SK-N-MC (cell line): ENCODE data around the gene VPS41.

ENCODE experiments used
- DNase-seq: peaks from one replicate; pipeline ENCODE4 v3.0.0-alpha.2; 2011; ENCODE audit warnings: low read depth, low spot score
- H3K27ac ChIP-seq: fragments of 200-600 bp; sonication (generic); 2 replicates; pipeline ENCODE4 v1.5.1; 2016; ENCODE audit warnings: mixed run types
- H3K36me3 ChIP-seq: fragments of 200-600 bp; sonication (generic); 2 replicates; pipeline ENCODE4 v1.6.1; 2017; ENCODE audit warnings: antibody characterized with exemption, low read length, mixed read lengths; ENCODE audit not compliant: insufficient read depth
- H3K4me3 ChIP-seq: fragments of 200-600 bp; sonication (generic); 2 replicates; pipeline ENCODE4 v1.5.1; 2016
- H3K9ac ChIP-seq: fragments of 200-600 bp; sonication (generic); 2 replicates; pipeline ENCODE4 v1.8.0; 2017; ENCODE audit warnings: mixed run types, mixed read lengths; ENCODE audit not compliant: insufficient read length
- H3K9me3 ChIP-seq: fragments of 200-600 bp; sonication (generic); 2 replicates; pipeline ENCODE4 v1.6.1; 2017; ENCODE audit warnings: low read depth, mild to moderate bottlenecking, antibody characterized with exemption, low read length, moderate library complexity, mixed read lengths
- EZH2 ChIP-seq: fragments of 200-600 bp; sonication (generic); IDR thresholded peaks from one replicate; pipeline ENCODE4 v1.6.1; 2017; ENCODE audit warnings: antibody characterized with exemption
- FOXP2 ChIP-seq: optimal IDR thresholded peaks from 2 replicates; pipeline ENCODE3; 2011; ENCODE audit warnings: mild to moderate bottlenecking, moderate library complexity; ENCODE audit not compliant: insufficient read depth; ENCODE audit errors: extremely low read length, control extremely low read depth
- POLR2AphosphoS5 ChIP-seq: IDR thresholded peaks from 2 replicates; pipeline ENCODE4 v1.6.1; 2012; ENCODE audit warnings: mild to moderate bottlenecking, low read depth, low read length, borderline replicate concordance

VPS41 gene

DNA sequence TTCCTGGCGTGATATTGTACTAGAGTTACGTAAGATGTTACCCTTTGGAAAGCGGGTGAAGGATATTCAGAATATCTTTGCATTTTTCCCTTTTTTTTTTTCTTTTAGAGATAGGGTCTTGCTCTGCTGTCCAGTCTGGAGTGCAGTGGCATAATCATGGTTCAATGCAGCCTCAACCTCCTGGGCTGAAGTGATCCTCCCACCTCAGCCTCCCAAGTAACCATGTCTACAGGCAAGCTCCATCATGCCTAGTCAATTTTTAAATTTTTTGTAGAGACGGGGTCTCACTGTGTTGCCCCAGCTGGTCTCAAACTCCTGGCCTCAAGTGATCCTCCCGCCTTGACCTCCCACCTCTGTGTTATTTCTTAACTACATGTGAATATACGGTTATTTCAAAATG is 18.4 kb downstream of the VPS41 start:
- H3K36me3 ChIP-seq: peaks cover under 1% of the 10 kb centered on the region; the same call in 1 of the 2 replicates
- no peak overlapping the region for H3K4me3 ChIP-seq
- no peak overlapping the region for H3K27ac ChIP-seq
- TF ChIP-seq FOXP2 (no peak), POLR2AphosphoS5 (no peak), EZH2 (no peak)
- no peaks in the 10 kb centered on the region for H3K9me3 ChIP-seq
- H3K9ac ChIP-seq: no peak overlapping the region
- DNase-seq: no peak

GRCh38 chr7:38889872-38890432 is 19.0 kb downstream of the VPS41 start:
- no peak for DNase-seq
- H3K9ac ChIP-seq: no peak overlapping the region

GRCh38 chr7:38889079-38889478 is 19.9 kb downstream of the VPS41 start:
- no peak overlapping the region for H3K9ac ChIP-seq
- no peak for TF ChIP-seq POLR2AphosphoS5
- no peak for TF ChIP-seq FOXP2
- TF ChIP-seq EZH2: no peak
- H3K4me3 ChIP-seq: no peak overlapping the region
- no peak overlapping the region for H3K27ac ChIP-seq
- no peak for DNase-seq
- no peaks in the 10 kb centered on the region for H3K9me3 ChIP-seq
- H3K36me3 ChIP-seq: no peaks in the 10 kb centered on the region

More at GRCh38 chr7:38889872-38890432, 19.0 kb downstream of the VPS41 start:
- Histone ChIP-seq H3K9me3 (no peaks in the 10 kb centered on the region), H3K4me3 (no peak overlapping the region), H3K27ac (no peak overlapping the region), H3K36me3 (no peaks in the 10 kb centered on the region)
- TF ChIP-seq FOXP2 (no peak), EZH2 (no peak), POLR2AphosphoS5 (no peak)

GRCh38 chr7:38886265-38886664 is 22.7 kb downstream of the VPS41 start:
- no peaks in the 10 kb centered on the region for H3K9me3 ChIP-seq
- TF ChIP-seq FOXP2: no peak
- no peak for TF ChIP-seq EZH2
- TF ChIP-seq POLR2AphosphoS5: no peak
- DNase-seq: no peak

GRCh38 chr7:38883706-38884105 is 25.3 kb downstream of the VPS41 start:
- Histone ChIP-seq H3K9ac (no peak overlapping the region), H3K9me3 (no peaks in the 10 kb centered on the region), H3K36me3 (no peaks in the 10 kb centered on the region), H3K4me3 (no peak overlapping the region), H3K27ac (no peak overlapping the region)
- no peak for DNase-seq
- TF ChIP-seq EZH2 (no peak), POLR2AphosphoS5 (no peak), FOXP2 (no peak)

More at GRCh38 chr7:38886265-38886664, 22.7 kb downstream of the VPS41 start:
- H3K4me3 ChIP-seq: no peak overlapping the region
- no peak overlapping the region for H3K9ac ChIP-seq
- no peaks in the 10 kb centered on the region for H3K36me3 ChIP-seq
- H3K27ac ChIP-seq: no peak overlapping the region

GRCh38 chr7:38881947-38882684 is 26.9 kb downstream of the VPS41 start:
- TF ChIP-seq FOXP2: no peak
- no peak for TF ChIP-seq EZH2
- no peak for TF ChIP-seq POLR2AphosphoS5
- Histone ChIP-seq H3K9ac (no peak overlapping the region), H3K27ac (no peak overlapping the region)

GRCh38 chr7:38881015-38881414 is 28.0 kb downstream of the VPS41 start:
- H3K4me3 ChIP-seq: no peak overlapping the region
- no peak overlapping the region for H3K9ac ChIP-seq
- no peak for DNase-seq
- TF ChIP-seq POLR2AphosphoS5 (no peak), FOXP2 (no peak), EZH2 (no peak)
- no peak overlapping the region for H3K27ac ChIP-seq
- no peaks in the 10 kb centered on the region for H3K36me3 ChIP-seq
- no peaks in the 10 kb centered on the region for H3K9me3 ChIP-seq

More at GRCh38 chr7:38881947-38882684, 26.9 kb downstream of the VPS41 start:
- DNase-seq: no peak
- Histone ChIP-seq H3K36me3 (no peaks in the 10 kb centered on the region), H3K9me3 (no peaks in the 10 kb centered on the region), H3K4me3 (no peak overlapping the region)

DNA sequence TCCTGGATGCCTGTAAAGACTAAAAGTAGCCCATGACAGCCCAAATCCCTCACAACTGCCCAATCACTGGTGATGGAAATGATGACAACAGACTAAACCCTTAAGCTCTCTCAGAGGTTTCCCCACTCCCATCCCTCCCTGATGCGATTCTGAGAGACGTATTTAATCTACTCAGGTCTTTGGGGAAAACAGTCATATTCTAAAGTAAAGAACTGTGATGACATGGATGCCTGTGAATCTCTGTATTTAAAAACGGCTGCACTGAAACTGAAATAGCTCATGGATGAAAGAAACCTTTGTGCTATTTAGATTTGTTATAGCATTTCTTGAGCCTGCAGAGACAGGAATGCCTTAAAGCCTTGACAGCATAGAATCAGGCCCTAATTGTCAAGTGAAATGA is 28.5 kb downstream of the VPS41 start:
- no peaks in the 10 kb centered on the region for H3K9me3 ChIP-seq
- DNase-seq: no peak
- no peak overlapping the region for H3K27ac ChIP-seq
- H3K4me3 ChIP-seq: no peak overlapping the region
- no peak overlapping the region for H3K9ac ChIP-seq
- no peaks in the 10 kb centered on the region for H3K36me3 ChIP-seq
- no peak for TF ChIP-seq POLR2AphosphoS5
- TF ChIP-seq FOXP2: no peak

- DNase-seq: no peak
- TF ChIP-seq FOXP2: no peak
- TF ChIP-seq EZH2: no peak
- no peak for TF ChIP-seq POLR2AphosphoS5
- H3K9me3 ChIP-seq: no peaks in the 10 kb centered on the region
- no peak overlapping the region for H3K27ac ChIP-seq
- no peak overlapping the region for H3K4me3 ChIP-seq
- no peak overlapping the region for H3K9ac ChIP-seq
- H3K36me3 ChIP-seq: no peaks in the 10 kb centered on the region
These were observed 29.0 kb downstream of the VPS41 start for GRCh38 chr7:38880035-38880434.
